Suppressor macrophage (primary cell): Measurements from ENCODE around the gene DEFB131B.
"Not testable (repeated sequence)": the region's sequence is repeated elsewhere in the genome, so short reads cannot be mapped to it uniquely, and the experiment has no call there.

ENCODE experiments used
- DNase-seq, 4 experiments: peaks; one replicate each; pipeline ENCODE4 v3.0.0-alpha.2; 2020 to 2022
- total RNA-seq, 17 experiments: gene quantifications; one replicate each; lab custom pipeline; 2026; ENCODE audit warnings: mixed read lengths in 6 of 17, inconsistent platforms in 3 of 17; lab: John Stamatoyannopoulos, UW

The DEFB131B gene
- total RNA-seq = 0 to 0.22 (median 0) reads per million in 17 experiments

GRCh38 chr11:71878059-71878458 is at the start of gene DEFB131B:
TSS of gene DEFB131B (plus strand) at chr11:71878453. CDS start at chr11:71878453, 0 bp downstream.
- DNase-seq = not testable (repeated sequence)

- not testable (repeated sequence) for DNase-seq
Observed at GRCh38 chr11:71829247-71829646, 49.0 kb upstream of the DEFB131B start.

GRCh38 chr11:71829686-71830085 is 48.6 kb upstream of the DEFB131B start:
- DNase-seq = not testable (repeated sequence)

- DNase-seq = not testable (repeated sequence)
Observed at GRCh38 chr11:71832811-71833210, 45.4 kb upstream of the DEFB131B start, which contains the start of gene DEFB108B. TSS of gene DEFB108B (plus strand) at chr11:71833200. CDS start at chr11:71833200, 0 bp downstream.

- DNase-seq = not testable (repeated sequence)
Observed at GRCh38 chr11:71842720-71843119, 35.5 kb upstream of the DEFB131B start.

- DNase-seq = not testable (repeated sequence)
Observed at GRCh38 chr11:71843355-71843754, 34.9 kb upstream of the DEFB131B start.

GRCh38 chr11:71843858-71844257 is 34.4 kb upstream of the DEFB131B start:
- DNase-seq = no peak

- DNase-seq = not testable (repeated sequence)
Observed at GRCh38 chr11:71853895-71854294, 24.4 kb upstream of the DEFB131B start.

- peak in 2 of 4 experiments; percentile 19 to 30 for DNase-seq
Observed at GRCh38 chr11:71855880-71856279, 22.4 kb upstream of the DEFB131B start.

- DNase-seq = not testable (repeated sequence)
Observed at GRCh38 chr11:71860835-71861234, 17.4 kb upstream of the DEFB131B start.

- peak; percentile 30 to 71 (median 58) for DNase-seq
Observed at GRCh38 chr11:71863978-71864627, 14.2 kb upstream of the DEFB131B start.

GRCh38 chr11:71867209-71867608 is 11.0 kb upstream of the DEFB131B start:
- DNase-seq = not testable (repeated sequence)

- DNase-seq = not testable (repeated sequence)
Observed at GRCh38 chr11:71869931-71870330, 8.3 kb upstream of the DEFB131B start.

GRCh38 chr11:71870661-71871060 is 7.6 kb upstream of the DEFB131B start:
- DNase-seq = not testable (repeated sequence)

- not testable (repeated sequence) for DNase-seq
Observed at GRCh38 chr11:71876262-71876661, 2.0 kb upstream of the DEFB131B start.

GRCh38 chr11:71885806-71886205 is 7.6 kb downstream of the DEFB131B start:
- DNase-seq = not testable (repeated sequence)

- not testable (repeated sequence) for DNase-seq
Observed at GRCh38 chr11:71888335-71889010, 10.2 kb downstream of the DEFB131B start.

- DNase-seq = not testable (repeated sequence)
Observed at GRCh38 chr11:71889181-71889872, 11.1 kb downstream of the DEFB131B start.

GRCh38 chr11:71895961-71896360 is 17.7 kb downstream of the DEFB131B start:
- DNase-seq = no peak

- DNase-seq = not testable (repeated sequence)
Observed at GRCh38 chr11:71901137-71901536, 22.9 kb downstream of the DEFB131B start.

GRCh38 chr11:71908218-71908617 is 30.0 kb downstream of the DEFB131B start:
- DNase-seq = no peak

GRCh38 chr11:71910775-71911174 is 32.5 kb downstream of the DEFB131B start:
- not testable (repeated sequence) for DNase-seq
